Activated gamma-delta T cell (primary cell): ENCODE measurements around the gene HOXC12.
A peak's percentile ranks its signal among the peaks of the same experiment; 100 is the strongest.

ENCODE experiments used
- DNase-seq: peaks from one replicate; lab custom pipeline; 2025; lab: John Stamatoyannopoulos, UW

Gene HOXC12

DNA sequence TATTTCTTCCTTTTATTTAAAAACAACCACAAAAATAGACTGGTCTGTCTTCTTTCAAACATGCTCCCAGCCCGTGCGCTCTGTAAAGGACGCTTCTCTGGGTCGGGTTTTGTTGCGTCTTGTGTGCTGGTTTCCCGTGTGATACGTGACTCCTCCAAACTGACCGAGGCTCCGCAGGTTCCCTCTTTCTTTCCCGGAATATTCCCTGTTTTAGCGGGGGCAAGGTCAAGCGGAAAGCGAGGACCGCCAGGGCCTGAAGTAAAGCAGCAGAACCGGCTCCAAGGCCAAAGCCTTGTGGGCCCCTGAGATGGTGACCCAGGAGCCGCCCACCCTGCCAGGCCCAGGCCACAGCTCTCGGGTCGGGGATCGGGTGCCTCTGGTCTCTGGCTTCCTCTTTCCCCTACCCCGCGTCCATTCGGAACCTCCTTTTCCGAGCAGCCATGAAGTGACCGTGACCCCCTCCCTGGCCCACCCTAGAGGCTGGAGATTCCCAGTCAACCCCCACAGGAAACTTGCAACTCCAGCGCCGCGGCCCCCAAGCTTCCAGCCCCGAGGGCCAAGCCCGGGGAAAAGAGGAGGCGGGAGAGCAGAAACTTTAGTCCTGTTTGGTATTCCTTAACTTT is 29.4 kb downstream of the HOXC12 start:
- no peak for DNase-seq

DNA sequence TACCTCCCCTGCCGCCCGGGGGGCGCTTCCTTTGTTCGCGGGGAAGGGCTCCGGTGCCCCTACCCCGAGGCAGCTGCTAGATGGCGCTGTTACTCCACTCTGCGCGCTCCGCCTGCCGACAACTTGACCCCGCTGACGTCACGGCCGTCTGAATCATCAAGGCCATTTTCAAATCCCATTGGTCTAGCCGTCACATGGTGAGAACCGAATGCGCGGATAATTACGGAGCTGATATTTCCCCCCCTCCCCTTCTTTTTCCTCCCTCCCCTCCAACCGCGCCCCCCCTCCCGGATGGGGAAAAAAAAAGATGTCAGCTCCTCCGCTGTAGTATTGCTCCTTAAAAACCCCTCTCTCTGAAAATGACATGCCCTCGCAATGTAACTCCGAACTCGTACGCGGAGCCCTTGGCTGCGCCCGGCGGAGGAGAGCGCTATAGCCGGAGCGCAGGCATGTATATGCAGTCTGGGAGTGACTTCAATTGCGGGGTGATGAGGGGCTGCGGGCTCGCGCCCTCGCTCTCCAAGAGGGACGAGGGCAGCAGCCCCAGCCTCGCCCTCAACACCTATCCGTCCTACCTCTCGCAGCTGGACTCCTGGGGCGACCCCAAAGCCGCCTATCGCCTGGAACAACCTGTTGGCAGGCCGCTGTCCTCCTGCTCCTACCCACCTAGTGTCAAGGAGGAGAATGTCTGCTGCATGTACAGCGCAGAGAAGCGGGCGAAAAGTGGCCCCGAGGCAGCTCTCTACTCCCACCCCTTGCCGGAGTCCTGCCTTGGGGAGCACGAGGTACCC is 30.4 kb downstream of the HOXC12 start, which contains the start of gene HOXC10:
HOXC10 (plus strand) TSS at position 246 of the 791 bp plus-strand sequence; CDS start at position 360, 114 bp downstream.
- DNase-seq = peak; percentile 32

DNA sequence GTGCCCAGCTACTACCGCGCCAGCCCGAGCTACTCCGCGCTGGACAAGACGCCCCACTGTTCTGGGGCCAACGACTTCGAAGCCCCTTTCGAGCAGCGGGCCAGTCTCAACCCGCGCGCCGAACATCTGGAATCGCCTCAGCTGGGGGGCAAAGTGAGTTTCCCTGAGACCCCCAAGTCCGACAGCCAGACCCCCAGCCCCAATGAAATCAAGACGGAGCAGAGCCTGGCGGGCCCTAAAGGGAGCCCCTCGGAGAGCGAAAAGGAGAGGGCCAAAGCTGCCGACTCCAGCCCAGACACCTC is 30.9 kb downstream of the HOXC12 start:
- DNase-seq = no peak

DNA sequence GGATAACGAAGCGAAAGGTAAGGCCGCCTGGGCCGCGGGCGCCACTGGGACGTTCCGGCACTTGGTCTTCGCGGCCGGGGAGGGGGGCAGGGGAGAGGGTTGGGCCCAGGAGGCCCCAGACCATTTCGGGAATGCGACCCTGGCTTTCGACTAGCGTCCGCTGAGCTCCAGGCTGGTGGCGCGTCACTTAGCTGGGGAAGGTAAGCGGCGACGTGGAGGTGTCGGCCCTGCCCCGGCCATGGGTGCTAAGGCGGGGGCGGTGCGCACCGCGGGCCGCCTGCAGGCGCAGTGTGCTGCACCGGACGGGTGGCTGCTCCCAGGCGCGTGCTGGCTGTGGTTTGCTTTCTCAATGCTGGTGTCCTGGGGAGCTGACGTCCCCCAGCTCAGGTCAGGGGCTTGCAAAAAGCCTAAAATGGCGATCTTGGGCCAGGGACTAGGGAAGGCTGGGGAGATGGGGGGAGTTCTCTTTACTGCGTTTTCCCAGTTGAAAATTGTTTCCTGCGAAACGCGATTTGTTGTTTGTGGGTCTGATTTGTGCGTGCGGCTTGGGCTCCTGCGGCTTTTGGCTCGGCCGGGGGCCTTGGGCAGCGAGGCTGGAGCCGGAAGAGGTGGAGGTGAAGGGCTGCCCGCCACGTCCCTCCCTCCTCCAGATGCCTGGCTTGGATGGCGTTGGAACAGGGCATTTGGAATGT is 31.4 kb downstream of the HOXC12 start:
- no peak for DNase-seq

DNA sequence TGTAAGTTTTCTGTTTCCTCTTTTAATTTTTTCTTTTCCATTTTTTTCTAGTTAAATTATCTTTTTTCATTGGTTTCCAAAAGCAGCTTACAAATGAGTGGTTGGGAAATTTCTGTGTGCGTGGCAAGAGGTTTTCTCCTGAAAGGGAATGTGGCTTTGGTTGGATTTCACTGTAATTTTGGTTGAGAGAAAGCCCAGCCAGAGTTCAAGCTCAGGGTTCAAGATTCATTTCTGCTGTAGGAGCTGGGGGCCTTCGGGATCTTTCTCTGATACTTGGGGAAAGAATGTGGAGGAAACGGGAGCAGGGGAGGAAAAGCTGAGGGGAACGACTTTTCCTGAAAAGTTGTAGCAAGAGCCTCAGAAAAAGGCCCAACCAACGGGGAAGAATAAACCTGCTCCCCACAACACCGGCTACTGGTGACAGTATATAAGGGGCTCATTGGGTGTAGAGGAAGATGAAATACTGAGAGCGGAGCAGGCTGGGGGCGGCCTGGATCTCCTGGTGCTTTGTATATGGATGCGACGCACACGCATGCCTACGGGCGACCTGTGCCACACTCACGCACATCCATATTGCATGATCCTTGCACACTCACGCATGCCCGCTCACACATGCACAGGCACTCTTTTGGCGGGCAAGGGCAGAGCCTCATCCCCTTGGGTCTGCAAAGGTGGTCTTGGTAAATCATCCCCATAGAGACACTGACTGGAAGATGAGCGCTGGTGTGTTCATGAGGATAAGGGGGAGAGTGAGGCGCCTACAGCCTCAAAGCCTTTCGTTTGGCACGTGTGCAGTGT is 32.2 kb downstream of the HOXC12 start:
- no peak for DNase-seq

DNA sequence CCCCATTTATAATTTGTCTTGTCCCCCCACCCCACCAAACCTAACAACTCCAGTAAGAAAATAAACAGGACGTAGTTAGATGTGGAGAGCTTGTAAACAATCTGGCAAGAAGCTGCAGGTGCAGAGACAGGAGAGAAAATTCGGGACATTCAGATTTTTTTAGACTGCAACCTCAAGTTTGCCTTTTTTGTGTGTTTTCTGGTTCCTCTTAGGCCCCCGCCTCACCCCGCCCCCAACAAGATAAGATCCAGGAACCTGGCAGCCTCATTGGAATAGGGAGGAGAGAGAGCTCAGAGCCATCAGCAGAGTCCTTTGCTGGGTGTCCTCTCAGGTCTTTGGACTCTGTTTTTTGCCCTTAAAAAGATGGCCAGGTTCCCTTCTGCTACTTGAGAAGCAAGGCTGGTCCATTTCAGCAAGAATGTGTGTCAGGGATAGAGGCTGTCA is 33.1 kb downstream of the HOXC12 start:
- no peak for DNase-seq

DNA sequence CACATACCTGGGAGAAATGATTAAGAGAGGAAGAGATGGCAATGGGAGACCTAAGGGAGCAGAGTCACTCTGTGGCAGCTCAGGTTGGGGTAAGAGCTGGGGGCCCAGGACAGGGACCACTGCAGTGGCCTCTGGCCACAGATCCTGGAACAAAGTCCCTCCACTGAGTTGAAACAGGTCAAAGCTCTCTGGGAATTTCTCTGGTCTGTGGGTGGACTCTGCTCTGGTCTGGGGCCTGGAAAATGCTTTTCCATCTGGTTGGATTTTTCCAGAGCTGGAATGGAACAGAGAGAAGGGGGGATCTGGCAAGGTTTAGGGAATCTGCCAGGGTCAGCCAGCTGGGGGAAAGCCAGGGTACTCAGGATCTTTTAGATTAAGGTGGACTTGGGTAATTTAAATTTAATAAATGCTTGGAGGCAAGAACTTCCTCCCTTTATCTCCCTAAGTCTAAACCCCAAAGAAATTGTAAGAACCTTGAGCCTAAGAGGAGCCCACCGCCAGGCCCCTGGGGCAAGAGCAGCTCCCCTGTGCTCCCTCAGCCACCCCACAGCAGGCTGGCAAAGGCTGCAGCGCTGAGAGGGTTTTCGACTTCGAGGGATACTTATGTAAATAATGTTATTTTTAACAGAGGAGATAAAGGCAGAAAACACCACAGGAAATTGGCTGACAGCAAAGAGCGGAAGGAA is 34.0 kb downstream of the HOXC12 start:
- no peak for DNase-seq

DNA sequence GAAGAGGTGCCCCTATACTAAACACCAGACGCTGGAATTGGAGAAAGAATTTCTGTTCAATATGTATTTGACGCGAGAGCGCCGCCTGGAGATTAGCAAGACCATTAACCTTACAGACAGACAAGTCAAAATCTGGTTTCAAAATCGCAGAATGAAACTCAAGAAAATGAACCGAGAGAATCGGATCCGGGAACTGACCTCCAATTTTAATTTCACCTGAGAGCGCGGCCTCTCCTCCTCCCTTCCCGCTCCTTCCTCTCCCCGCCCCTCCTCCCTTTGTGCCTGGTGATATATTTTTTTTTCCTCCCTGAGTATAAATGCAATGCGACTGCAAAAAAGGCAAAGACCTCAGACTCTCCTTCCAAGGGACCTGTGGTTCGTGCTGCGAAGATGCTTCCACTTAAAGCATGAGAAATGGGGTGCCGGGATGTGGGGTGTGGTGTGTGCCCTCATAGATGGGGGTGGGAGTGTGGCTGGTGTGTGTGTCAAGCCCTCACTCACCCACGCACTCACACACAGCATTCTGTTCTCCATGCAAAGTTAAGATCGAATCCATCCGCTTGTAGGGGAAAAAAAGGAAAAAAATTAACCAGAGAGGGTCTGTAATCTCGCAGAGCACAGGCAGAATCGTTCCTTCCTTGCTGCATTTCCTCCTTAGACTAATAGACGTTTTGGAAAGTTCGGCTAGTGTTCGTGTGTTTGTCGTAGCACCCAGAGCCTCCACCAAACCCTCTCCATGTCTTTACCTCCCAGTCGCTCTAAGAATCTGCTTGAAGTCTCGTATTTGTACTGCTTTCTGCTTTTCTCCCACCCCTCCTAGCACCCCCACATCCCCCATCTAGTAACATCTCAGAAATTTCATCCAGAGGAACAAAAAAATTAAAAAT is 34.8 kb downstream of the HOXC12 start:
- DNase-seq = no peak

DNA sequence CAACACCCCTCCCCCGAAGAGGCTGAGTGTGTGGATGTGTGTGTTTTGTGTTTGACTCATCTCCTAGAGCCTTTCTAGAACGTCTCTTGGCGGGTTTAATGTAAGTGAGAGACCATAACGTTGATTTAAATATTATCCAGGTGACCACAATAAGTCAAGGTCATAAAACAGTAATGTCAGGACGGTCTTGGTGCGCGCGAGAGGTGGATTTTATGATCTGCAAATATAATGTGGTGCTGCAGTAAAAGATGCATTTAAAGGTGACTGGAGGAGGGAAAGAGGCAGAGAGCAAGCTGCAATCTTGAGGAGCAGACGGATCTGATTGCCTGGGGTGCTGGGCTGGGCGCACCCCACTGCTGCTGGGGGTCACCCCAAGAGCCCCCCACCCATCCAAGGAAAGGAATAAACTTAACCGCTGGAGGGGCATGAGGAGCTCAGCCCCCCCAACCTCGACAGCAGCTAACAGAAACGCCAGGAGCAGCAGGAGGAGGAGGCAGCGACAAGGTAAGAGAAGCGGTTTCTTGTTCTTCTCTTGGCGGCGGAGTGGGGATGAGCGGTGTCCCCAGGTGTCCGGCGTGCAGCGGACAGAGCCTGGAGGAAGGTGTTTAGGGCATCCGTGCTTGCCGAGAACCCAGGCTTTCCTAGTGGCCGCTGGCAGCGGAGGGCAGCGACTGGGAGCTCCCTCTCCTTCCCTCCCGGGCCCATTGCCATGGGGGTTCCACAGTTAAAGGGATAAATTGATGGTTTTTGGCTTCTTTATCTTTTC is 35.8 kb downstream of the HOXC12 start:
- DNase-seq = no peak

DNA sequence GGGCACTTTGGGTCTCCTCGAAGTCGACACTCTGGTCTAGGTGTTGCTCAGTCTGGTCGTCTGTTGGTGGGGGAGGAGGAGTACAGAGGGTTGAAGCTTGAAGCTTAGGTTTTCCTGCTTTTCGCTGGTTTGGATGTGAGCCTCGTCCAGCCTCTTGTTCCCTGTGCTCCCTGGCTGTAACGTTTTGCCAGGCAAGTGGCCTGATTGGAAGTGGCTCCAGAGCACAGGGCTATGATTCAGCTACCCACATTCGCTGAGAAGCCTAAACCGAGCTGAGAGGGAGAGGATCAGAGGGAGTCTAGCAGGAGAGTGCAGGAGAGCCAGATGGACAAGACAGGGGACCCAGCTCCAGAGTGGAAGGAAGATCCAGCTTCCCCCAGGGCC is 36.4 kb downstream of the HOXC12 start:
- DNase-seq = no peak

DNA sequence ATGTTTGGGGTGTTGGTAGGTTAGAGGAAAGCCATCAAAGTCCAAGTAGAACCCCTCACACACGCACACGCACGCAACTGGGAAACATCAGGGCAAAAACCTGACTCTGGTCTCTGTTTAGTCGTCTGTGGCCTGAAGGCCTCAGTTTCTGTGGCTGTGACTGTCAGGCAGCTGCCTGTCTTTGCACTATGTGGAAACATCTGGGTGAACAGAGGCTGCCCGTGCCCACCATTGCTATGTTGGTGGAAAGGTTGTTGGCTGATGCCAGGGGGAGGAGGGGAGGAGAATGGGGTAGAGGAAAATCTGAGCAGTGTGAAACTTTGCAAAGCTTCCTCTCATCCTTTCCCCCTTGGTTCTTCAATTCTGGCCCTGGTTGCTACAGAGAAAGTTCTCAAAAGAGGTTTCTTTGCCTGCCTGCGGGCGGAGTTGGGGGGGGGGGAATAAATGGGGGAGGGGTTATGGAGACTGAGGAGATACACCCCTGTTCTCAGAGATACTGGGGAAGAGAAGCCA is 37.7 kb downstream of the HOXC12 start:
- no peak for DNase-seq

DNA sequence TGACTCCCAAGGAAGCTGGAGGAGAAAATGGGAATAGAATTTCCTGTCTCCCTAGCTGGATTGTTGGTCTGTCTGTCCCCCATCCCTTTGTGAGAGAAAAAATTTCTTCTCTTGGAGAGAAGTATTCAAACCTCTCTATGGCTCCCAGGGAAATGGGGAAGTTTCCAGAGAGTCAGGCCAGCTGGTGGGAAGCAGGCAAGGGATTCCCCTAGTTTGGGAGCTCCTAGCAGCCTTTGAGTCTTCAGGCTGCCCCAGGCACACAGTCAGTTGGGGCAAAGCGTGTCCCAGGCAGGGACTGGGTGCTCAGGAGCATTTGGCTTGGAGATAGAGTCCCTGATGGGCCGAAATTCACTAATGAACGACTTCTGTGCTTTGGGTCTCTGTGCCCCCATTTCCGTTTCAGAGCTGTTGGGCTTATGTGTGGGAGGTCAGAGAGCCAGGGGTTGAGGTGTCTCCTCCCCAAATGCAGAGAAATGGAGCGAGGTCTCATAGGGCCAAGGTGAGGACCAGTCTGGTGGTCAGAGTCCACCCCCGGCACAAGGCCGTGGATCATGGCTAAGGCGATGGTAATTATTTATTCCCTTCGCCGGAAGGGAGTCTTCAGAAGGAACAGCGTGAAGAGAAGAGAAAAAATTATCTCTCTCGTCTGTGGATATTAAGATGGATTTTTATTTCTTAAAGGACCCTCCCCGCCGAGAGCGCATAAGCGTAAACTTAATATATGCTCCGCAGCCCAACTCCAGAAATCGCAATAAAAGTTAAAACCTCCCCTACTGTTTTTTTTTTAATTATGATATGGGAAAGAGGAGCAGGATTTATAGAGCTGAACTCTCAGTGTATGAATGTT is 38.7 kb downstream of the HOXC12 start:
- no peak for DNase-seq

DNA sequence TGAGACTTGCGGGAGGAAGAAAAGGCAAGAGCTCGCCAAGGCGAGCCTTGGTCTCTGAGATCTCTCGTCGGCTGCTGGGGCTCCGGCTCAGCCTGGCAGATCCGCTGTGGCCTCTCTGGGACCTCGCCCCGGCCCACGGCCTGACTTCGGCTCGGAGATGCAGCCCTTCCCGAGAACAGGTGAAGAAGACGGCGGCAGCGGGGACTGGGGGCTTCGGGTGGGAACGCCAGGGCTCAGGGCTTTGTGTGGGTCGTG is 39.2 kb downstream of the HOXC12 start:
- DNase-seq = no peak

DNA sequence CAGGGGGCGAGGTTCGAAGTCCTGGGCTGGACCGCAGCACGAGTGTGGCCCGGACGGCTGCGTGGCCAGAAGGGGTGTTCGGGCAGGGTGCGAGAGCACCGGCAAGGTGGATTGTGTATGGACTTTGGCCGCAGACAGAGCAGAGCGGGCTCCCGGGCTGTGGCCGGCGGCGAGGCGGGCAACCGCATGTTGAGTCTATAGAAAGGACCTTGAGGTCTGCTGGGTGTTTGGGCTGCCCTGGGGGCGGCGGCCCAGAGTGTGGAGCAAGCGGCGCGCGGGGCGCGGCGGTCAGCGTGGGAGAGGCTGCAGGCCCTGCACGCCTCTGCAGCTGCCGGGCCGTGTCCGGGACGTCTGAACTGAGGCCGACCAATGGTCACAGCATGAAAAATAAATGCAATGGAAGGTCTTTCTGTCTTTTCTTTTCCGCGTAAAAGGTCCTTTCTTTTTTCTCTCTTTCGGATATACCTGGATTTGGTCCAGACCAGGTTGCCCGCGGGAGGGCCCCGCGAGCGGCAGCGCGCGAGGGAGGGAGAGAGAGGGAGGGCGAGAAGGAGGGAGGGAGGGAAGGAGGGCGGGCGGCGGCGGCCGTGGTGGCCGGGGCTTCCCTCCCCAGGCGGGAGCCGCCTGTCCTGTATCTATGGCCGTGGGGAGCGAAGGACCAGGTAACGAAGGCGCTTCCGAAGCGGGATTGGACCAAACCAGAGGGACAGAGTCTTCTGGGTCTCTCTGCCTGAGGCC is 39.7 kb downstream of the HOXC12 start:
- no peak for DNase-seq

DNA sequence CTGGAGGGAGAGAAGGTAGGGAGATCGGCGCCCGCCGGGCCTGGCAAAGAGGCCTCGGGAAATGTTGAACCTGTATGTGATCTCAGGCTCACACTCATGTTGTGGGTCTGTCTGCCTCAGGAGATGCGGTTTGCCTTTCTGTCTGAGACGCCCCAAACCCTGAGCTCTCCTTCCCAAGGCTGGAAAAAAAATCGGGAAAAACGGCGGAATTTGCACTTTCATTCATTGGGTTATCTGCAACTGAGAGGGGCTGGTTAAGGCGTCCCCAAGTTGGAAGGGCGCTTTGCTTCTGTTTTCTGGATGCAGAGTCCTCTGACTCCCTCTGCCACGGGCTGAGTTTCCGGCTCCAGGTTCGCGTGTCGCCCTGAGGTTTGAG is 40.3 kb downstream of the HOXC12 start:
- no peak for DNase-seq

DNA sequence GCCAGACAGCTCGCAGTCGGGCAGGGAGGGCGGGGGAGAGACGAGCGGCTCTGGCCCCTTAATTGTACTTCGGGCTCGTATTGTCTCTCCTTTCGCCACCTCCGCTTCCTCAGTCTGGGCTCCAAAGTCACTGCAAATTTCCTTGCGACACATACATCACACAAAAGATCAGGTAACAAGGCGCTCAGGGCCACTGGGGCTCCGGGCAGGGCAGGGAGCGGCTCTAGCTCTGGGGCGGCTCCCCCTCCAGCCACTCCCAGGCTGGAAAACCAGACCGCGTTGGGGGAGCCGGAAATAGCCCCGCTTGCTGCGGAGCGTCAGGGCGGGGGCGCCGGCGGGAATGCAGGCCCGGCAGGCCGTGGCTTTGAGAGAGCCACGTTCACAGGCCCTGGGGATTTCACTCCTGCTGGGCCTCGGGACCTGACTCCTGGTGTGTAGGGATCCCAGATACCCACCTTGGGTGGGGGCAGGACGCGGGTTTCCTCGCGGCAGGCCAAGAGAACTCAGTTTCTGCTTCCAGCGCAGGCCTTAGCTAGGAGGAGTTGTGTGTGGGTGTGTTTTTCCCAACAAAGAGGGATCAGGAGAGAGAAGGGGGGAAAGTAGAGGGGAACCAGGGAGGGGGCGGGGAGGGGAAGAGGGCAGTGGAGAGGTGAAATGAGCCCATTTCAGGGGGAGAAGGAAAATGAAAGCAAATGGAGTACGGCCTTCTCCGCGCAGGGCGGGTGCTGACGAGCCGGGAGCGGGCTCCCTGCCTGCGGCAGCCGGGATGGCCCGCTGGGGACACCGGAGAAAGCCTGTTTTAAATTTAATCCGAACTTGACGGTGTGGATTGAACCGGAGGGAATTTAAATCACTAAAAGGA is 40.9 kb downstream of the HOXC12 start:
- DNase-seq = no peak
